WTC11 (cell line): ENCODE results near the gene MAMLD1.

Experiments
- ARID4B ChIP-seq: sonication (generic); formaldehyde crosslinking; IDR thresholded peaks from 2 replicates; pipeline ENCODE4 v1.8.0; 2023; ENCODE audit warnings: missing genetic modification reagents, mild to moderate bottlenecking, borderline replicate concordance
- ATF6 ChIP-seq: sonication (generic); formaldehyde crosslinking; IDR thresholded peaks from 2 replicates; pipeline ENCODE4 v1.8.1; 2023; ENCODE audit warnings: mild to moderate bottlenecking, missing genetic modification reagents
- CBFB ChIP-seq: sonication (generic); formaldehyde crosslinking; IDR thresholded peaks from 2 replicates; pipeline ENCODE4 v1.8.1; 2022; ENCODE audit warnings: mild to moderate bottlenecking, low read depth, missing genetic modification reagents
- CTCF ChIP-seq: fragments of 200-600 bp; IDR thresholded peaks from 2 replicates; pipeline ENCODE4 v1.8.0; 2022; ENCODE audit warnings: antibody characterized with exemption
- ELF4 ChIP-seq: sonication (generic); formaldehyde crosslinking; IDR thresholded peaks from 2 replicates; pipeline ENCODE4 v1.8.1; 2022; ENCODE audit warnings: low read depth, mild to moderate bottlenecking, moderate library complexity, missing genetic modification reagents
- KAT7 ChIP-seq: sonication (generic); formaldehyde crosslinking; IDR thresholded peaks from 2 replicates; pipeline ENCODE4 v1.8.1; 2023; ENCODE audit warnings: missing genetic modification reagents, mild to moderate bottlenecking, borderline replicate concordance
- MAX ChIP-seq: sonication (generic); formaldehyde crosslinking; IDR thresholded peaks from 2 replicates; pipeline ENCODE4 v1.8.0; 2022; ENCODE audit warnings: mild to moderate bottlenecking, missing genetic modification reagents
- ZBTB43 ChIP-seq: sonication (generic); formaldehyde crosslinking; IDR thresholded peaks from 2 replicates; pipeline ENCODE4 v1.8.1; 2023; ENCODE audit warnings: mild to moderate bottlenecking, missing genetic modification reagents

- TF ChIP-seq CTCF (no peak), CBFB (CRISPR knock-in tag) (no peak), ZBTB43 (CRISPR knock-in tag) (no peak), ATF6 (CRISPR knock-in tag) (no peak), ARID4B (CRISPR knock-in tag) (no peak), KAT7 (CRISPR knock-in tag) (no peak), ELF4 (CRISPR knock-in tag) (no peak), MAX (CRISPR knock-in tag) (no peak)
Observed at GRCh38 chrX:150502091-150502490, 139.0 kb downstream of the MAMLD1 start.
